SKM-1 (cell line): Measurements from ENCODE around the gene TMEM69.
"Not testable (repeated sequence)": the region's sequence is repeated elsewhere in the genome, so short reads cannot be mapped to it uniquely, and the experiment has no call there.

ENCODE experiments used
- DNase-seq: peaks from one replicate; lab custom pipeline; 2025; ENCODE audit not compliant: unreplicated experiment; lab: John Stamatoyannopoulos, UW

The TMEM69 gene

DNA sequence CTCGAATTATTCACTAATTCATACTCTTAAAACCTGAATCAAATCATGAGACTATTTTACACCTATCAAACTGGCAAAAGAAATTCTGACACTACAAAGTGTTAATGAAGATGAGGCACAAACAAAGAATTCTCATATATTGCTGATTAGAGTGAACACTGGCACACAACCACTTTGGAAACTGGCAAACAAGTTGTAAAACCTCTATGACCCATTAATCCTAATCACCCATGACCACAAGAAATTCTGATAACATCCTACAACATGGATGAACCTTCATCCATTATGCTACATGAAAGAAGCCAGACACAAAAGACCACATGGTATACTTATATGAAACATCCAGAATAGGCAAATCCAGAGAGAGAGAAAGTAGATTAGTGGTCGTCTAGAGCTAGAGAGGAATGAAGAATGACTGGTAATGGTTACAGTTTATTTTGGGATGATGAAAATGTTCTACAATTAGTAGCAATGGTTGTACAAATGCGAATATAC, 10.2 kb upstream of the TMEM69 start:
- no peak for DNase-seq

DNA sequence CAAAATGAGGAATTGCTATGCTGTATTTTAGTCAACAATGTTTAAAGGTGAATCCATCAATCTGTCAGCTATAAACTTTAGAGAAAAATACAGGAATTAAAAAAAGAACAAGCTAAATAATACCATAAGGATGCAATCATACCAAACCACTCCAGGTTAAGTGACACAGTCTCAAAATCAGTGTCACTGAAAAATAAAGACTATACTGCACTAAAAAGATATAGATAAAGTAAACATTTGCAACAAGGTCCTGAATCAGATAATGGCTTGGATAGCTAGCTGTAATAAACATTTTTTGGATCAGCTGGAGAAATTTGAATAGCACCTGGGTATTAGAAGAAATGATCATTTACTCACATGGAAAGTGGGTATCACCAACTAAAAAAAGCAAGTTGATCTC, 9.5 kb upstream of the TMEM69 start:
- no peak for DNase-seq

DNA sequence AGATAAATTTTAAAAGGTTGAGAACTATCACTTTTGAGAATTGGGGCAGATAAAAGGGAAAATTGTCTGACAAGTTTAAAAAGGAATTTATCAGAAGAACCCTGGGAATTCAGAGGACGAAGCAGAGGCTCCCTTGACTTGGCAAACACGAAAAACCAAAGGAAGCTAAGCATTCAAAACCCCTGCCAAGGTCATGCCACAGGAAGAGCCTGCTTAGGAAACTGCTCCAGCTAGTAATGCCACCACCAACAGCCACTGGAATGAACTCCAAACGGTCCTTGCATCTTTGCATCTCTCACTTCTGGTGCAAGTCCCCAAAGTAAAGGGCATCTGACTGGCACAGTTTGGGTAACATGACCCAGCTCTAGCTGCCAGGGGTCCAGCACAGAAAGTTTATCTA, 8.9 kb upstream of the TMEM69 start:
- no peak for DNase-seq

DNA sequence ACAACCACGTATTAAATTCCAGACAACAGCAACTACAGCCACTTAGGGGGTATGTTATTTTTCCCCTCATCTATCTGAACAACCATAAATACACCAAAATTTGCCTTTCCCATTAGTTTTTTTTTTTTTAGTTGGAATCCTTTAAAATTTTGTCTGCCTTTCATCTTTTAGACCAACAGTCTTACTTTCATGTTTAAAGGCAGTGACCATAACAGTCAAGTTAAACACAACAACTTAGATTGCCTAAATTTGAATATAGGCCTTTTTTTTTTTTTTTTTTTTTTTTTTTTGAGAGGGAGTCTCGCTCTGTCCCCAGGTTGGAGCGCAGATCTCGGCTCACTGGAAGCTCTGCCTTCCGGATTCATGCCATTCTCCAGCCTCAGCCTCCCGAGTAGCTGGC, 5.0 kb upstream of the TMEM69 start:
- no peak for DNase-seq

DNA sequence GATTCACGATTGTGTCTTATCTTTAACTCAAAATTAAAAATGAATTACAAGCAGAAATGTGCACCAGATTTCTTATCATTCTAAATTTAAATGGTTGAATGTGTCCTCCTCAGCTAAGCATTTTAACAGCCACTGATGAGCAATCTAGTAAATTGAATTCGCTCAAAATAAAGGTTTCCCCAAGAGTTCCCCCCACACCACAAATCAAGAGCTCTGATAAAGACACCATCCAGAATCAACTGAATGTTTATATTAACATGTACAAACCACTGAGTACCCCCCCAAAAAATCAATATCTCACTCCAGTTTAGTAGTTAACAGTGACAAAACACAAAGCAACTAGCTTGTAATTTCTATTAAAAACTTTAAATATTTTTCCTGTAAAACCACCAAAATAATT, 3.6 kb upstream of the TMEM69 start:
- DNase-seq, result no peak

DNA sequence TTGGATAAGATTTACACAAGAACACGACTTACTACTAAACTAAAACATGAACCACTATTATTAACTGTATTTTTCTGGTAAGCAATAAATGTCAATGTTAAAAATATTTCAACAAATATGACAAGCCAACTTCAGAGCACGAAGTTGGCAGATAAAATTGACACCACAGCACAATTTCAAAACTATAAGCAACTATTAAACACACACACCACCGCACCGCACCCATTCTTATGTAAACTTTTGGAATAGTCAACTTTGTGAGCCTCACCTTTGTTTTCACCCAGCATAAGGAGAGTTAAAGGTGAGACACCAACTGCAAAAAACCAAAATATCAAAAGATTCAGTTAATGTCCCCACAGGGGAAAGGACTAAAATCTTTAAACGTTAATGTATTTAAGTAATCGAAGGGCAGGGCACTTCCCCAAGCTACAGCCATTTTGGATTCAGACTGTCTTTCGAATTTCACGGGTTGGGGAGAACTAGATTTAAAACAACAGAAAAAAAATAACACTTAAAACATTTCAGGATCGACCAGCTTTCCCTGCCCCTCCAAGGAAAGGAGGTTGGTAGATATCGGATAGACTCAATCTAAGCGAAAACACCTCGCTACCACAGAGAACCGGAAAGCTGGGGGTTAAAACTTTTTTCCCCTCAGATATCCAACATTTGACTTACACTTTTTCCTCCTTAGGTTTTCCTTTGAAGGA, 2.5 kb upstream of the TMEM69 start:
- DNase-seq, result no peak

DNA sequence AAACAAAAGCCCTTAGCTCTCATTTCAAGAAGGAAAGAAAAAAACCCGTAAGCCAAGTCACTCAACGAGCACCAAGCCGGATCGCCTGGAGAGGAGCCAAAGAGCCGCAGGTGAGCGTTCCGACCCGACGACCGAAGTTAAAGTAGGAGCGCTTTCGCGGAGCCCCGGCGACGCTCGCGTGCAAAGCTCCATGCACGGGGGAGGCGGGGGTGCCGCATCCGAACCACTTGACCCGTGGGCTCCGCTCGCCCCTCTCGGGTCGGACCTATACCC, 2.0 kb upstream of the TMEM69 start:
- no peak for DNase-seq

DNA sequence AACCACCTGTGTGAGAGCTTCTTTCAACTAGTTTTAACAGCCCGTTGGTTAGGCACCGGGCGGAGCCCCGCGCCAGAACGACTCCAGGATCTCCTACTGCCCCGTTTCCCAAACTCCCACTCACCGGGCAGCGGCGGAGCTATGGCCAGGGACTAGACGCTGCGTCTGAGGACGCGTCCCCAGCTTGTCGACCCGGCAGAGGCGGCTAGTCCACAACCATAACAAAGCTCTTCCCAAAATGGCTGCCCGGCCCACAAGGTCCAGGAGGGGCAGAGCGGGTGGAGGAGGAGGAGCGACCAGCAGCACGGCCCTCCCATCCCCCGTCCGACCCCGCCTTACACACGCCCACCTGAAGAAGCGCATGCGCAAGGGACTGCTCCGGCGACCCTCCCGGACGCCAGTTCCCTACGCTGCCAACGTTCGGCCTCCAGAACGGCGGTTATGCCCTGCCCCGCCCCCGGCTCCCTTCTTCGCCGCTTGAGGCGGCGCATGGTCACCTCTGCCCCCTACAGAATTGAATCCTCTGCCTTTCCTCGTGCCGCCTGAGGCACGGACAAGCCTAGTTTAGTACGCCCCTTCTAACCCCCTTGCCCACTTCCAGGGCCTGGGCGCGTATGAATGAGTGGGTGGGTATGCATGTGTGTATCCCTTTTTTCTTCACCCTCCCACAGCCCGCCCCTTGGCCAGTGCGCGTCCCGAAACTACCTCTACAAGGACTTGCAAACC, 1.5 kb upstream of the TMEM69 start, which contains the start of gene GPBP1L1:
Gene GPBP1L1 (minus strand): TSS at position 246 of the 726 bp plus-strand sequence. CDS start 27,446 bp downstream, outside the sequence.
- DNase-seq, result peak; percentile 98

DNA sequence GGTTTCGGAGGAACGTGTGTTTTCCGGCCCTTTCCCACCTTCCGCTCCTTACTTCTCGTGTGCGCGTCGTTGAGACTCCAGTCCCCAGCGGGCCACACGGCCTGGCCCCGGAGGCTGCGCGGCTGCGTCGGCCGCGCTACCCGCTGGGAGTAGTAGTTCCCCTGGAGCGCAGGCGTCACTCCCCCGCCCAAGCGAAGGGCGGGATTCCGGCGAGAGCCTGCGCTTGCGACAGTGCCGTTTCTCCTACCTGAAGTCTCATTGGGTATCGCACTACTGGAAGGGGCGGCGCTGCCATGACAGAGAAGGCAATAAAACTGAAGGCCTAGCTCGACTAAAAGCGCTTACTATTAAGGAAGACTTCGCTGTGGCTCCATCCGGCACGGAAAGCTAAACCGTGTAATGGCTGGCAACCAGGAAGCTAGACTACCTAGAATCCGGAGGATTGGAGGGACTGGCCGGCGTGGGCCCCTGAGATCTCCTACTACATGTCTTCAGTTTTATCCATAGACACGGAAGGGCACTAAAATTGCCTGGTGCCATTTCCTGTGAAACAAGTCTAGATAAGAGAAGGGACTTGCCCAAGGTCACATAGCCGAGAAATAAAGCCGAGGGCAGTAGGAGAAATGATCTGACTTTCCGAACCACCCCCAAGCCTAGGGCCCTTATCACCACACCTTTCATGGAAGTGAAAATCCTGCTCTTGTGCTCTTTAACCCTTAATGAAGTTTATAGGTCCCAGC, 797 bp upstream of the TMEM69 start:
- peak; percentile 99 for DNase-seq

DNA sequence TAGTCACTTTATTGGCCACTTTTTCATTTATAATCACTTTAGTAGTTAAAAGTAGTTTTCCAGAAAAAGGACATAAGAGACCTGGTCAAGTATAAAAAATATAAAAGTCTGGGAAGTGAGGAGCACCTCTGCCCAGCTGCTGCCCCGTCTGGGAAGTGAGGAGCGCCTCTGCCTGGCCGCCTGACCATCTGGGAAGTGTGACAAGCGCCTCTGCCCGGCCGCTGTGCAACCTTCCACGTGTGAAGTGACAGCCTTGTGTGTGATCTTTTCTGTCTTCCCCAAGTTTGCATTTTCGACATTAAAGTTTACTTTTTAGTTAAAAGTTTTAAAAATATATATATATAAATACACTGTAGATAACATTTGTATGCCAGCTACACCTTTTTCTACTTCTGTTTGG, 5.8 kb downstream of the TMEM69 start:
- DNase-seq, result not testable (repeated sequence)

DNA sequence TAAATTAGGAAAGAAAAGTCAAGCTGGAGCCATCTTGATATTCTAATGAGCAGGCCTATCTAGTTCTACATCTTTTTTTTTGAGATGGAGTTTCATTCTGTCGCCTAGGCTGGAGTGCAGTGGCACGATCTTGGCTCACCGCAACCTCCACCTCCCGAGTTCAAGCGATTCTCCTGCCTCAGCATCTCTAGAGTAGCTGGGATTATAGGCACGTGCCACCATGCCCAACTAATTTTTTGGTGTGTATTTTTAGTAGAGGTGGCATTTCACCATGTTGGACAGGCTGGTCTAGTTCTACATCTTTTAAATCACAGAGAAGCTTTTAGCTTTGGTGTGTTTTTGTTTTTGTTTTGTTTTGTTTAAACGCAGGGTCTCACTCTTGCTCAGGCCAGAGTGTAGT, 6.8 kb downstream of the TMEM69 start:
- DNase-seq, result no peak

DNA sequence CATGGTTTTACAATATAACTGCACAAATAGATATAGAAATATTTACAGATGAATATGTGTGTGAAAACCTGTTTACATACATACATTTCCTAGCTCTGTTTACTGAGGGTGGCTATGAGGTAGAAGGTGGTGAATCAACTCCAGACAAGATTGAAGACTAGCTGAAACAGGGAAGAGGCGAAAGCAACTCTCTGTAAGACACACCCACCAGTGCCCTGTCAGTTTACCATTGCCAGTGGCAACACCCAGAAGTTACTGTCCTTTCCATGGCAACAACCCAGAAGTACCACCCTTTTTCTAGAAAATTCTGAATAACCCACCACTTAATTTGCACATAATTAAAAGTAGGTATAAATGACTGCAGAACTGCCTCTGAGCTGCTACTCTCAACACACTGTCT, 16.7 kb downstream of the TMEM69 start:
- no peak for DNase-seq

DNA sequence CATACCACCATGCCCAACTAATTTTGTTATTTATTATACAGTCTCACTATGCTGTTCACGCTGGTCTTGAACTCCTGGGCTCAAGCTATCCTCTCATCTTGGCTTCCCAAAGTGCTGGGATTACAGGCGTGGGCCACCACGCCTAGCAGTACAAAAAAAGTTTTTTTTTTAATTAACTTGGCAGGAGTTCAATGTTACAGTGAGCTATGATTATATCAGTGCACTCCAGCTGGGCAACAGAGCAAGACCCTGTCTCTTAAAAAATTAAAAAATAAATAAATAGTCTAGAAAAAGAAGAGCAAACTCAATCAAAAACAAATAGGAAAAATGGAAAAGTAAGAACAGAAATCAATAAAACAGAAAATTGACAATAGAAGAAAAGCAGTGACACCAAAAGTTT, 25.7 kb downstream of the TMEM69 start:
- no peak for DNase-seq

DNA sequence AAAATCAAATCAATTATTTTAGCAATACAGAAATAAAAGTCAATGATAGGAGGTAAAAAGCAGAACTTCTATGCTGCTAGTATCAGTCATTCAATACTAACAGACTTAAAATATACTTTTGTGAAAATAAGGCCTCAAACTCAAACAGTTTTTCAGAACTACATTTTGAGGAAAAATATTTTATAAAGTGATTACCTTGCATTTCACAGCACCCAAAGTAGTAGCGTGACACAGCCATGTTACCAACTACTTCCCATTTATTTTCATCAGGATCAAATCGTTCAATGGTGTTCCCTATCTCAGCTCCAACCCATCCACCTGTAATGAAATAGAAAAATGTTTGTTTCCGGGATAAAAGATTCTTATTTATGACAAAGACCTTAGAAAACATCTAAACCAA, 28.7 kb downstream of the TMEM69 start:
- no peak for DNase-seq

DNA sequence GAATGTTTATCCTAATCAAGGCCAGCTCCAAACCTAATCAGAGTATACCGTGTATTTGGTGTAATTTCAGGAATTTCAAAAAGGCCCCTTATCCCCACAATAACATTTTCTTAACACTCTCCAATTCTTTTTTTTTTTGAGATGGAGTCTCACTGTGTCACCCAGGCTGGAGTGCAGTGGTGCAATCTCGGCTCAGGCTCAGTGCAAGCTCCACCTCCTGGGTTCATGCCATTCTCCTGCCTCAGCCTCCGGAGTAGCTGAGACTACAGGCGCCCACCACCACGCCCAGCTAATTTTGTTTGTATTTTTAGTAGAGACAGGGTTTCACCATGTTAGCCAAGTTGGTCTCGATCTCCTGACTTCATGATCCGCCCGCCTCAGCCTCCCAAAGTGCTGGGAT, 29.4 kb downstream of the TMEM69 start:
- not testable (repeated sequence) for DNase-seq

DNA sequence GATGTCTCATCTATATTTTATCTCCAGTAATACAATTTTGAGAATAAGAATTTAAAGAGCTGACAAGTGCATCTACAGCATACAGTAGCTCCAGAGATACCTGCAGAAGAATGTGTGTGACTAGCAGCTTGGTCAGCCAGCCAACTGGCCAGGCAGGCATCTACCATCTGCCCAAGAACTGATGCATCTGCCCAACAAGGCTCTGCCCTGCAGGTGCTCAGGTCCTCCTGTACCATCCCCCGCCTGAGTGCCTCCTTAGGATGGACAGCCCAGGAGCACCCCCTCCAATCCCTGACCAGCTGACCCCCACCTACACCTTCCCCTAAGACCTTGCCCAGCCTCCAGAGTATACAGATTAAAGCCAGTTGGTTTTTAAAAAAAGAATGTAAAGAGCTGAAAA, 30.3 kb downstream of the TMEM69 start:
- no peak for DNase-seq

DNA sequence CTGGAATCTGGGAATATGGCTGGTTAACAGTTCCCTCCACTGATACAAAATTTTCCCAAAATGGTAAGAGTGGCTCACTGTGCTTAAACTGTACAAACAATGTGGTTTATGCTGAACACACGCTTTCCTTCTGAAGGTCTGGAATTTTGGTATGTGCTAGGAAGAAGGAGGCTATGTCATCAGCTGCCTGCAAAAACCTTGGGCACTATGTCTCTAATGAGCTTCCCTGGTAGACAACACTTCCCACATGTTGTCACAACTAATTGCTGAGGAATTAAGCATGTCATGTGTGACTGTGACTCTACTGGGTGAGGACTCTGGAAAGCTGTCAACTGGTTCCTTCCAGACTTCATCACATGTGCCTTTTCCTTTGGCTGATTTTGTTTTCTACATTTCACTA, 33.2 kb downstream of the TMEM69 start:
- no peak for DNase-seq

DNA sequence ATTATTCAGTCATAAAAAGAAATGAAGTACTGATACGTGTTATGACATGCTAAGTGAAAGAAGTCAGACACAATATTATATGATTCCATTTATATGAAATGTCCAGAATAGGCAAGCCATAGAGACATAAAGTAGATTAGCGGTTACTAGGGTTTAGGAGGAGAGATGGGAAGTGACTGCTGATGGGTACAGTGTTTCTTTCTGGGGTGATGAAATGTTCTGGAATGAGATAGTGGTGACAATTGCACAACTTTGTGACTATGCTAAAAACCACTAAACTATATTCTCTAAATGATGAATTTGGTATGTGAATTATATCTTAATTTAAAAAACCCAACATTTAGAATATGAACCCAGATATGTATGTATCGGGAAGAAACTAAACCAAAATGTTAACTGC, 34.8 kb downstream of the TMEM69 start:
- DNase-seq, result peak; percentile 62

DNA sequence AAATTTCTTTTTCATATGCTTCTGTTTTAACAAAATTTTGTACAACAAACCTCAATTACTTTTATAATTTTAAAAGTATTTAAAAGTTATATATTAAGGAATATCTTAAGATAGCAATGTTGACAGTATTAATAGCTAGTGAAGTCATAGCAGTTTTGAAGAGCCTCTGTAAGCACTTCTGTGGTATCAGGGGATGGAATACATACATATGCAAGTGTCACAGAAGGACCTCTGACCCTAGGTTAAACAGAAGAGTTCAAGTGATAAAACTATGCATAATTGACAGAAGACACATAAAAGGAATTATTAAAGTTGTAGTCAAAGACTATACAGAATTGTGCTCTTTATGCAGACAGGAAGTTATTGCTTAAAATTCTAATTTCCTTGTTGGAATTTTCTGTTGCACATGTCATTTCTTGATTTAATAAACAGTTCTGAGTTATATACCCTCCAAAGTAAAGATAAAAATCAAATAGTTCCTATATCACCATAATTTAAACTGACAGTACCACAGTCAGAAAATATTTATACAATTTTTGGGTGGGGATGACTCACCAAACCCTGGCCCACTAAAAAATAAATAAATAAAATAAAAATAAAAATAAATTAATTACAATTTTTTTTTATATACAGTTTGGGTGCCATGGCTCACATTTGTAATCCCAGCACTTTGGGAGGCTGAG, 35.4 kb downstream of the TMEM69 start:
- DNase-seq, result no peak

DNA sequence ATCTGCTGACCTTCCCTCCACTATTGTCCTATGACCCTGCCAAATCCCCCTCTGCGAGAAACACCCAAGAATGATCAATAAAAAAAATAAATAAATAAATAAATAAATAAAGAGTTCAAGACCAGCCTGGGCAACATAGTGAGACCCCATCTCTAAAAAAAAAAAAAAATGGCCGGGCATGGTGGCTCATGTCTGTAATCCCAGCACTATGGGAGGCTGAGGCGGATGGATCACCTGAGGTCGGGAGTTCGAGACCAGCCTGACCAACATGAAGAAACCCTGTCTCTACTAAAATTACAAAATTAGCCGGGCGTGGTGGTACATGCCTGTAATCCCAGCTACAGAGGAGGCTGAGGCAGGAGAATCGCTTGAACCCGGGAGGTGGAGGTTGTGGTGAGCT, 38.0 kb downstream of the TMEM69 start:
- not testable (repeated sequence) for DNase-seq

DNA sequence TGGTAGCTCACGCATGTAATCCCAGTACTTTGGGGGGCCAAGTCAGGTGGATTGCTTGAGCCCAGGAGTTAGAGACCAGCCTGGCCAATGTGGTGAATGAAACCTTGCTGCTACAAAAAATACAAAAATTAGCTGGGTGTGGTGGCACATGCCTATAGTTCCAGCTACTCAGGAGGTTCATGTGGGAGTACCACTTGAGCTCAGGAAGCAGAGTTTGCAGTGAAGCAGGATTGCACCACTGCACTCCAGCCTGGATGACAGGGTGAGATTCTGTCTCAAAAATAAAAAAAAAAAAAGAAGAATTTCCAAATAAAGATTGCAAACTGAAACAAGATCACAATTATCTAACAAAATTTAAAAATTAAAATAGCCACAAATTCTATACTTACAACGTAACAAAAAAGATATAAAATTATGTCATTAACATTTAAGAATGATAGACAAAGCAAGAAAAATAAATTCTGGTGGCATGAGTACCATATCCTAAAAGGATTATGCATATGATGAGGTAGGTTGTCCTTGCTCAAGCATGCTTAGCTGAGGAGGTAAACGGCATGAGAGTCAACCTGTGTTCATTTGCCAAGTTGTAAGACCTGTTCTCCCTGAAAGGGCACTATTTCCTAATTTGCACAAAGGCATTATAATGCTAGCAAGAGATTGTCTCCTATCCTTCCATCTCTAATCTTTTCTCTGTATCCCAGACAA, 42.2 kb downstream of the TMEM69 start:
- no peak for DNase-seq
